Measurements from ENCODE around the gene DICER1. TPM values are rescaled to one million over a fixed set of nuclear protein-coding genes. Genes with fewer than 3 reads are reported as not detected.

The DICER1 gene
- total RNA-seq, 1 donor from 2014 or later = 66.4 TPM

GRCh38 chr14:95127531-95127911, 29.8 kb downstream of the DICER1 start:
- H3K27me3 ChIP-seq (ENCODE audit: low read depth) = no peaks in the 10 kb centered on the region
- ATAC-seq = peak in 1 of 2 donors; percentile 77
- DNase-seq = no peak
- no peak overlapping the region for H3K4me3 ChIP-seq
- H3K9me3 ChIP-seq = no peaks in the 10 kb centered on the region
- H3K36me3 ChIP-seq = peaks cover 78% of the 10 kb centered on the region
- intact Hi-C loops (cut with DNase I) = no loop called here
- no peak for TF ChIP-seq CTCF (IDR thresholded peaks at IDR 0.05)
- H3K27ac ChIP-seq = no peak overlapping the region
- peaks cover 40% of the 10 kb centered on the region for H3K4me1 ChIP-seq

- DNase-seq (no peak), ATAC-seq (peak in 1 of 2 donors; percentile 67)
- H3K27me3 ChIP-seq (ENCODE audit: low read depth) = no peaks in the 10 kb centered on the region
- H3K4me3 ChIP-seq = no peak overlapping the region
- H3K36me3 ChIP-seq = peaks cover 78% of the 10 kb centered on the region
- intact Hi-C loops (cut with DNase I) = no loop called here
- no peak overlapping the region for H3K27ac ChIP-seq
- H3K4me1 ChIP-seq = peaks cover 40% of the 10 kb centered on the region
- H3K9me3 ChIP-seq = no peaks in the 10 kb centered on the region
- no peak for TF ChIP-seq CTCF (IDR thresholded peaks at IDR 0.05)
Observed at GRCh38 chr14:95126906-95127530, 30.3 kb downstream of the DICER1 start.

- ATAC-seq (no peak), DNase-seq (no peak)
- Histone ChIP-seq H3K27me3 (ENCODE audit: low read depth) (no peaks in the 10 kb centered on the region), H3K9me3 (no peaks in the 10 kb centered on the region), H3K4me3 (no peak overlapping the region), H3K36me3 (peaks cover 77% of the 10 kb centered on the region), H3K4me1 (peaks cover 40% of the 10 kb centered on the region), H3K27ac (no peak overlapping the region)
- TF ChIP-seq CTCF (IDR thresholded peaks at IDR 0.05) = no peak
- intact Hi-C loops (cut with DNase I) = no loop called here
Observed at GRCh38 chr14:95125915-95126314, 31.4 kb downstream of the DICER1 start.

GRCh38 chr14:95125221-95125620, 32.1 kb downstream of the DICER1 start:
- H3K36me3 ChIP-seq = peaks cover 70% of the 10 kb centered on the region
- H3K4me1 ChIP-seq = peaks cover 40% of the 10 kb centered on the region
- H3K27ac ChIP-seq = no peak overlapping the region
- H3K27me3 ChIP-seq (ENCODE audit: low read depth) = no peaks in the 10 kb centered on the region
- intact Hi-C loops (cut with DNase I) = no loop called here
- DNase-seq = no peak
- ATAC-seq = no peak
- H3K4me3 ChIP-seq = no peak overlapping the region
- no peak for TF ChIP-seq CTCF (IDR thresholded peaks at IDR 0.05)
- no peaks in the 10 kb centered on the region for H3K9me3 ChIP-seq

- Histone ChIP-seq H3K4me3 (no peak overlapping the region), H3K9me3 (no peaks in the 10 kb centered on the region), H3K27ac (no peak overlapping the region), H3K27me3 (ENCODE audit: low read depth) (no peaks in the 10 kb centered on the region), H3K36me3 (peaks cover 69% of the 10 kb centered on the region), H3K4me1 (peaks cover 40% of the 10 kb centered on the region)
- intact Hi-C loops (cut with DNase I) = no loop called here
- TF ChIP-seq CTCF (IDR thresholded peaks at IDR 0.05) = no peak
- no peak for DNase-seq
- peak in 1 of 2 donors; percentile 44 for ATAC-seq
Observed at GRCh38 chr14:95123891-95124579, 33.3 kb downstream of the DICER1 start.
